Cerebellar cortex (tissue), 1 donor: Measurements from ENCODE around the gene DAAM1.

Experiments
- DNase-seq: peaks from one replicate; pipeline ENCODE4 v3.0.0-alpha.2; 2015; ENCODE audit warnings: low spot score

DAAM1 gene

GRCh38 chr14:59314953-59315599 is 126.6 kb downstream of the DAAM1 start:
- DNase-seq, result no peak

- no peak for DNase-seq
These were observed 127.8 kb downstream of the DAAM1 start for GRCh38 chr14:59316151-59316830.

- no peak for DNase-seq
These were observed 128.9 kb downstream of the DAAM1 start for GRCh38 chr14:59317346-59317745.

- no peak for DNase-seq
These were observed 129.5 kb downstream of the DAAM1 start for GRCh38 chr14:59317798-59318505.

- no peak for DNase-seq
These were observed 130.4 kb downstream of the DAAM1 start for GRCh38 chr14:59318908-59319307.

GRCh38 chr14:59320361-59320760 is 131.9 kb downstream of the DAAM1 start:
- DNase-seq, result no peak

- DNase-seq, result peak; percentile 36
These were observed 132.5 kb downstream of the DAAM1 start for GRCh38 chr14:59320763-59321625.

GRCh38 chr14:59321626-59321949 is 133.1 kb downstream of the DAAM1 start:
- no peak for DNase-seq

GRCh38 chr14:59325906-59326305 is 137.4 kb downstream of the DAAM1 start:
- no peak for DNase-seq

- DNase-seq, result no peak
These were observed 140.0 kb downstream of the DAAM1 start for GRCh38 chr14:59328454-59328853.

GRCh38 chr14:59330455-59330854 is 142.0 kb downstream of the DAAM1 start:
- no peak for DNase-seq

GRCh38 chr14:59331217-59331616 is 142.8 kb downstream of the DAAM1 start:
- no peak for DNase-seq

GRCh38 chr14:59332727-59333126 is 144.3 kb downstream of the DAAM1 start:
- no peak for DNase-seq

GRCh38 chr14:59333235-59333634 is 144.8 kb downstream of the DAAM1 start:
- DNase-seq, result no peak

GRCh38 chr14:59333668-59334067 is 145.2 kb downstream of the DAAM1 start:
- DNase-seq, result peak; percentile 39

- DNase-seq, result no peak
These were observed 145.8 kb downstream of the DAAM1 start for GRCh38 chr14:59334253-59334652.

GRCh38 chr14:59336098-59336497 is 147.6 kb downstream of the DAAM1 start:
- DNase-seq, result no peak

GRCh38 chr14:59336706-59337105 is 148.2 kb downstream of the DAAM1 start:
- no peak for DNase-seq

- peak; percentile 44 for DNase-seq
These were observed 148.7 kb downstream of the DAAM1 start for GRCh38 chr14:59337141-59337611.

- DNase-seq, result no peak
These were observed 150.3 kb downstream of the DAAM1 start for GRCh38 chr14:59338761-59339160.

GRCh38 chr14:59339524-59340330 is 151.3 kb downstream of the DAAM1 start:
- DNase-seq, result no peak
